IMR-90 (cell line): ENCODE measurements around the gene ATXN1.
"Not testable (repeated sequence)": the region's sequence is repeated elsewhere in the genome, so short reads cannot be mapped to it uniquely, and the experiment has no call there.

Experiments
- CEBPB ChIP-seq: IDR thresholded peaks from 2 replicates; pipeline ENCODE4 v1.6.1; 2012; ENCODE audit warnings: low read depth, low read length, improper control_type of control experiment
- CTCF ChIP-seq: conservative IDR thresholded peaks from 2 replicates; pipeline ENCODE4 v1.5.1; 2012; ENCODE audit warnings: mild to moderate bottlenecking, low read depth, low read length, improper control_type of control experiment

- TF ChIP-seq CTCF, CEBPB: not testable (repeated sequence)
Observed at GRCh38 chr6:16260602-16261001, 500.7 kb downstream of the ATXN1 start.
